Psoas muscle (tissue), 8 donors: ENCODE measurements around the gene HGF. TPM values are rescaled to one million over a fixed set of nuclear protein-coding genes. Genes with fewer than 3 reads are reported as not detected.
A peak's percentile ranks its signal among the peaks of the same experiment; 100 is the strongest.

Experiments used
- ATAC-seq, 4 donors: fragments of 200-7000 bp; cut with Tn5 transposase; one replicate each; pipeline ENCODE4 v1.9.1; 2020; ENCODE audit warnings: moderate library complexity in 3 of 4, mild to moderate bottlenecking in 2 of 4
- DNase-seq, 2 donors: peaks; one replicate each; pipeline ENCODE4 v3.0.0-alpha.2; 2020
- H3K27ac ChIP-seq: fragments of 200-600 bp; one replicate; pipeline ENCODE4 v1.8.0; 2022
- H3K27me3 ChIP-seq, 3 donors: fragments of 200-600 bp in 1 of 3; one replicate each; pipeline versions ENCODE4 v1.6.1 to v1.8.0; 2013 to 2022; ENCODE audit warnings: low read length in 2 of 3, mild to moderate bottlenecking in 2 of 3, moderate library complexity in 1 of 3; ENCODE audit not compliant: insufficient read depth in 3 of 3
- H3K36me3 ChIP-seq, 2 donors: fragments of 200-600 bp in 1 of 2; one replicate each; pipeline versions ENCODE4 v1.6.1 to v1.8.0; 2013 to 2022; ENCODE audit warnings: low read depth in 1 of 2, mild to moderate bottlenecking in 1 of 2, moderate library complexity in 1 of 2; ENCODE audit not compliant: insufficient read depth in 1 of 2
- H3K4me1 ChIP-seq: fragments of 200-600 bp; one replicate; pipeline ENCODE4 v1.8.0; 2022
- H3K4me3 ChIP-seq: fragments of 200-600 bp; one replicate; pipeline ENCODE4 v1.8.0; 2022; ENCODE audit warnings: mild to moderate bottlenecking
- H3K9me3 ChIP-seq: fragments of 200-600 bp; one replicate; pipeline ENCODE4 v1.8.0; 2022
- CTCF ChIP-seq: fragments of 200-600 bp; IDR thresholded peaks from one replicate; pipeline ENCODE4 v1.8.0; 2022; ENCODE audit warnings: antibody characterized with exemption
- WGBS, 3 donors: extraction: QIAGEN DNeasy Blood & Tissue Kit; methylation state at CpG; one replicate each; pipeline versions ENCODE4 v1.1.6 to v1.1.7; 2013; 5-methylcytosine and 5-hydroxymethylcytosine counted together
- intact Hi-C, 2 donors: fragments of 100-400 bp; cut with DNase I; formaldehyde crosslinking; loops; one replicate each; pipeline versions ENCODE4 v1.11.0 to v1.14.2; 2022
- polyA plus RNA-seq, 3 donors: library from polyadenylated mRNA; stranded (reverse); fragments of 200-250 nt; gene quantifications; one replicate each; pipeline ENCODE4 v1.2.3, GENCODE V29; 2013
- total RNA-seq, 4 donors: library from RNA; stranded (reverse); fragmentation: NEBNext Ultra II Directional in 2 of 4; extraction: Animal tissue kit (Norgen Biotek cat#: 25700) in 2 of 4; gene quantifications; one replicate each; pipeline versions ENCODE4 v1.2.1 to v1.2.4, GENCODE V29; 2021 to 2023
- donor health status: healthy with polysubstance abuse.
- donor health status: DM: no; HTN: no; CAD: no; lungs with moderate emphysema.
- donor health status: Bipolar disorder and iron deficiency.
- donor health status: healthy.
- donor health status: DM: yes; HTN: yes; CAD: no.
- donor health status: DM: no; HTN: no; CAD: no.
- donor health status: DM: no; HTN: no; CAD: no.
- donor health status: DM: yes; HTN: yes; CAD: no.

HGF gene
- total and polyA plus RNA-seq, 7 donors, result 0.25 to 3.7 (median 0.78) TPM

GRCh38 chr7:81682873-81683272 is 87.0 kb downstream of the HGF start:
- no peak overlapping the region for H3K4me3 ChIP-seq
- no peak for TF ChIP-seq CTCF
- intact Hi-C loops, result no loop called here
- H3K27ac ChIP-seq, result no peak overlapping the region
- DNase-seq, result no peak
- no peaks in the 10 kb centered on the region for H3K27me3 ChIP-seq
- no peaks in the 10 kb centered on the region for H3K36me3 ChIP-seq
- WGBS, 3 donors, result 48 to 65% (median 63%) methylated on average over 2 of the region's 2 CpGs
- H3K4me1 ChIP-seq, result no peaks in the 10 kb centered on the region
- no peaks in the 10 kb centered on the region for H3K9me3 ChIP-seq
- no peak for ATAC-seq

- 70 to 74% (median 72%) methylated on average over 2 of the region's 2 CpGs for WGBS, 3 donors
- Histone ChIP-seq H3K27me3 (no peaks in the 10 kb centered on the region), H3K4me1 (no peaks in the 10 kb centered on the region), H3K4me3 (no peak overlapping the region), H3K36me3 (no peaks in the 10 kb centered on the region), H3K27ac (no peak overlapping the region), H3K9me3 (no peaks in the 10 kb centered on the region)
- DNase-seq, result no peak
- TF ChIP-seq CTCF, result no peak
- ATAC-seq, result no peak
- intact Hi-C loops, result no loop called here
Measured at GRCh38 chr7:81680120-81680519, 89.7 kb downstream of the HGF start.

- H3K27me3 ChIP-seq, result no peaks in the 10 kb centered on the region
- H3K4me1 ChIP-seq, result no peaks in the 10 kb centered on the region
- TF ChIP-seq CTCF, result no peak
- intact Hi-C loops, result no loop called here
- H3K4me3 ChIP-seq, result no peak overlapping the region
- WGBS, 3 donors, result 38 to 79% (median 48%) methylated on average over 1 of the region's 1 CpG
- ATAC-seq (peak in 3 of 4 donors; percentile 64 to 77 (median 69)), DNase-seq (no peak)
- no peaks in the 10 kb centered on the region for H3K9me3 ChIP-seq
- no peaks in the 10 kb centered on the region for H3K36me3 ChIP-seq
- no peak overlapping the region for H3K27ac ChIP-seq
Measured at GRCh38 chr7:81676813-81677212, 93.0 kb downstream of the HGF start.

- Histone ChIP-seq H3K27me3 (no peaks in the 10 kb centered on the region), H3K4me3 (no peak overlapping the region), H3K27ac (no peak overlapping the region), H3K4me1 (no peaks in the 10 kb centered on the region), H3K9me3 (no peaks in the 10 kb centered on the region), H3K36me3 (no peaks in the 10 kb centered on the region)
- 44 to 53% (median 49%) methylated on average over 3 of the region's 3 CpGs for WGBS, 3 donors
- no peak for TF ChIP-seq CTCF
- no peak for DNase-seq
- intact Hi-C loops, result no loop called here
- no peak for ATAC-seq
Measured at GRCh38 chr7:81676105-81676811, 93.6 kb downstream of the HGF start.

- no peak for TF ChIP-seq CTCF
- H3K4me3 ChIP-seq, result no peak overlapping the region
- no peak overlapping the region for H3K27ac ChIP-seq
- H3K9me3 ChIP-seq, result no peaks in the 10 kb centered on the region
- 22 to 46% (median 28%) methylated on average over 2 of the region's 2 CpGs for WGBS, 3 donors
- H3K27me3 ChIP-seq, result no peaks in the 10 kb centered on the region
- ATAC-seq (no peak), DNase-seq (no peak)
- intact Hi-C loops, result no loop called here
- H3K36me3 ChIP-seq, result no peaks in the 10 kb centered on the region
- no peaks in the 10 kb centered on the region for H3K4me1 ChIP-seq
Measured at GRCh38 chr7:81674431-81674830, 95.4 kb downstream of the HGF start.
